Measurements from ENCODE around the gene IL10RB. TPM values are rescaled to one million over a fixed set of nuclear protein-coding genes. Genes with fewer than 3 reads are reported as not detected.
A peak's percentile ranks its signal among the peaks of the same experiment; 100 is the strongest.

Gene IL10RB
- polyA plus RNA-seq, 1 donor (not counting 4 experiments of a cell fraction or from before 2014, with no cell fraction given), result 19.6 TPM

GRCh38 chr21:33265664-33266049 lies 510 bp upstream of the IL10RB start:
- H3K79me2 ChIP-seq (ENCODE audit: control insufficient read depth, insufficient read depth, low read length), result peaks cover 5% of the 10 kb centered on the region
- peak overlapping the region; percentile 70 for H3K27ac ChIP-seq (ENCODE audit: control insufficient read depth, insufficient read depth, low read length)
- no peaks in the 10 kb centered on the region for H3K9me3 ChIP-seq (ENCODE audit: control insufficient read depth, low read depth, low read length)
- H4K20me1 ChIP-seq (ENCODE audit: control insufficient read depth, extremely low read depth, insufficient read depth, low read length), result no peaks in the 10 kb centered on the region
- H3K9ac ChIP-seq (ENCODE audit: control insufficient read depth, extremely low read depth, insufficient read depth, low read length), result peak overlapping the region; percentile 63
- no peaks in the 10 kb centered on the region for H3K27me3 ChIP-seq (ENCODE audit: control insufficient read depth, extremely low read depth, insufficient read depth, low read length)
- peaks cover 21% of the 10 kb centered on the region for H3K4me1 ChIP-seq (ENCODE audit: control insufficient read depth, extremely low read depth, insufficient read depth, low read length)
- peak overlapping the region; percentile 76 for H3K4me2 ChIP-seq (ENCODE audit: control insufficient read depth, extremely low read depth, insufficient read depth, low read depth, low read length)
- H2AFZ ChIP-seq (ENCODE audit: control insufficient read depth, low read length), result peak overlapping the region; percentile 82
- no peaks in the 10 kb centered on the region for H3K9me1 ChIP-seq (ENCODE audit: control insufficient read depth, extremely low read depth, insufficient read depth, low read length)
- dilution Hi-C loops (cut with MboI; ENCODE audit: extremely low pct_ligation_motif_present, low sequenced_read_pairs), result no loop called here
- FAIRE-seq (no peak), DNase-seq (ENCODE audit: low read depth, low spot score) (no peak)
- peak overlapping the region; percentile 75 to 87 (median 81) for H3K4me3 ChIP-seq (ENCODE audit: control insufficient read depth in 2 of 3, extremely low read depth in 1 of 3, insufficient read depth in 2 of 3, low read depth in 1 of 3, low read length in 3 of 3)
- no peaks in the 10 kb centered on the region for H3K36me3 ChIP-seq (ENCODE audit: control insufficient read depth in 2 of 2, extremely low read depth in 1 of 2, insufficient read depth in 2 of 2, low read length in 2 of 2)
- TF ChIP-seq EZH2 (IDR thresholded peaks at IDR 0.05; ENCODE audit: low read length), result no peak
- TF ChIP-seq CTCF (optimal IDR thresholded peaks at IDR 0.05 in 1 of 3, IDR thresholded peaks at IDR 0.05 in 1 of 3, conservative IDR thresholded peaks at IDR 0.05 in 1 of 3; ENCODE audit: extremely low read depth in 1 of 3, insufficient read depth in 2 of 3, low read length in 3 of 3), result no peak

- H3K4me1 ChIP-seq (ENCODE audit: control insufficient read depth, extremely low read depth, insufficient read depth, low read length), result peaks cover 16% of the 10 kb centered on the region
- peak overlapping the region; percentile 86 for H3K9ac ChIP-seq (ENCODE audit: control insufficient read depth, extremely low read depth, insufficient read depth, low read length)
- no peaks in the 10 kb centered on the region for H3K9me1 ChIP-seq (ENCODE audit: control insufficient read depth, extremely low read depth, insufficient read depth, low read length)
- peak overlapping the region; percentile 72 for H2AFZ ChIP-seq (ENCODE audit: control insufficient read depth, low read length)
- H3K36me3 ChIP-seq (ENCODE audit: control insufficient read depth in 2 of 2, extremely low read depth in 1 of 2, insufficient read depth in 2 of 2, low read length in 2 of 2), result no peaks in the 10 kb centered on the region
- H3K27ac ChIP-seq (ENCODE audit: control insufficient read depth, insufficient read depth, low read length), result peak overlapping the region; percentile 70
- TF ChIP-seq EZH2 (IDR thresholded peaks at IDR 0.05; ENCODE audit: low read length) (no peak), CTCF (optimal IDR thresholded peaks at IDR 0.05 in 1 of 3, IDR thresholded peaks at IDR 0.05 in 1 of 3, conservative IDR thresholded peaks at IDR 0.05 in 1 of 3; ENCODE audit: extremely low read depth in 1 of 3, insufficient read depth in 2 of 3, low read length in 3 of 3) (no peak)
- H3K4me2 ChIP-seq (ENCODE audit: control insufficient read depth, extremely low read depth, insufficient read depth, low read depth, low read length), result peak overlapping the region; percentile 76
- no peaks in the 10 kb centered on the region for H4K20me1 ChIP-seq (ENCODE audit: control insufficient read depth, extremely low read depth, insufficient read depth, low read length)
- H3K9me3 ChIP-seq (ENCODE audit: control insufficient read depth, low read depth, low read length), result no peaks in the 10 kb centered on the region
- H3K4me3 ChIP-seq (ENCODE audit: control insufficient read depth in 2 of 3, extremely low read depth in 1 of 3, insufficient read depth in 2 of 3, low read depth in 1 of 3, low read length in 3 of 3), result peak overlapping the region; percentile 75 to 87 (median 81)
- H3K27me3 ChIP-seq (ENCODE audit: control insufficient read depth, extremely low read depth, insufficient read depth, low read length), result no peaks in the 10 kb centered on the region
- no peak for FAIRE-seq
- DNase-seq (ENCODE audit: low read depth, low spot score), result no peak
- dilution Hi-C loops (cut with MboI; ENCODE audit: extremely low pct_ligation_motif_present, low sequenced_read_pairs), result no loop called here
- H3K79me2 ChIP-seq (ENCODE audit: control insufficient read depth, insufficient read depth, low read length), result peaks cover 5% of the 10 kb centered on the region
Observed at GRCh38 chr21:33266789-33267135, 595 bp downstream of the IL10RB start.
